ENCODE measurements around the gene RBMS1. TPM values are rescaled to one million over a fixed set of nuclear protein-coding genes. Genes with fewer than 3 reads are reported as not detected.

RBMS1 gene
- total and polyA plus RNA-seq, 2 of the 13 experiments (the other 11 are each of a cell fraction or from before 2014, with no cell fraction given), result 55.5 to 110 TPM

DNA sequence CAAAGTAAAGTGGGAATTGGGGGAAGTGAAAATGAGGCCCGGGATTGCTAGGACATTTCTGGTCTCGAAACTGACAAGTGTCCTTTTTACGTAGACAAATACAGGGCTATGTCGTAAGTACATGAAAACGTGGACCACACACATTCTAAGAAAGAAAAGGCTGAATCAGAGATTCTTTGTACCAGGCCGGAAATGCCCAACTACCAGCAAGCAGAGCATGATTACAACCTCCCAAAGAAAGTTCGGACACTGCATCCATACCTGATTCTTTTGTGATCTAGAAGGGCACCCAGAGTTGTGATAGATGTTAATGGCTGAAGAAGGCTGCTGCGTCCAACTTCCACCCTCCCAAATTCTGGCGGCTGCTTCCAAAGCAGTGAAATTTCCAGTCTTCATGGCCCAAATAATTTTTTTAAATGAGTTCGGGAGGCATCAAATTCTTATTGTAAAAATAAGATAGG lies 1.7 kb downstream of the RBMS1 start (continued):
- TF ChIP-seq SIN3A (IDR thresholded peaks at IDR 0.05; ENCODE audit: borderline replicate concordance, low read depth, low read length) (no peak), ZNF580 (CRISPR knock-in tag; IDR thresholded peaks at IDR 0.05; ENCODE audit: borderline replicate concordance, low read depth) (no peak), ZNF557 (CRISPR knock-in tag; IDR thresholded peaks at IDR 0.05) (no peak), HMGA1 (CRISPR knock-in tag; conservative IDR thresholded peaks at IDR 0.05) (no peak), KLF6 (CRISPR knock-in tag; IDR thresholded peaks at IDR 0.05) (no peak; the same call in 1 of the 2 replicates), ZC3H4 (CRISPR knock-in tag; IDR thresholded peaks at IDR 0.05; ENCODE audit: borderline replicate concordance) (0 out of 2 replicates have a peak, but pooled peaks have one; percentile 43), AKAP8 (CRISPR knock-in tag; IDR thresholded peaks at IDR 0.05) (no peak), THRA (CRISPR knock-in tag; IDR thresholded peaks at IDR 0.05; ENCODE audit: borderline replicate concordance) (no peak), ZBTB20 (CRISPR knock-in tag; IDR thresholded peaks at IDR 0.05; ENCODE audit: borderline replicate concordance, low read depth) (no peak), CC2D1A (CRISPR knock-in tag; IDR thresholded peaks at IDR 0.05) (peak; percentile 71; the same call in 1 of the 2 replicates), DR1 (CRISPR knock-in tag; IDR thresholded peaks at IDR 0.05) (no peak), ZNF460 (CRISPR knock-in tag; IDR thresholded peaks at IDR 0.05; ENCODE audit: borderline replicate concordance) (no peak), TRIM22 (IDR thresholded peaks at IDR 0.05) (no peak), ZNF33B (CRISPR knock-in tag; IDR thresholded peaks at IDR 0.05) (no peak), ONECUT2 (CRISPR knock-in tag; IDR thresholded peaks at IDR 0.05) (no peak), ARHGAP35 (CRISPR knock-in tag; IDR thresholded peaks at IDR 0.05; ENCODE audit: borderline replicate concordance) (no peak), ZNF124 (CRISPR knock-in tag; IDR thresholded peaks at IDR 0.05) (0 out of 2 replicates have a peak, but pooled peaks have one; percentile 16), ATF7 (IDR thresholded peaks at IDR 0.05) (no peak), ATF7 (CRISPR knock-in tag; IDR thresholded peaks at IDR 0.05) (no peak), HDAC6 (IDR thresholded peaks at IDR 0.05; ENCODE audit: low read depth, low read length) (no peak), ZNF547 (CRISPR knock-in tag; IDR thresholded peaks at IDR 0.05) (no peak)
- TF ChIP-seq, protein P1, sequence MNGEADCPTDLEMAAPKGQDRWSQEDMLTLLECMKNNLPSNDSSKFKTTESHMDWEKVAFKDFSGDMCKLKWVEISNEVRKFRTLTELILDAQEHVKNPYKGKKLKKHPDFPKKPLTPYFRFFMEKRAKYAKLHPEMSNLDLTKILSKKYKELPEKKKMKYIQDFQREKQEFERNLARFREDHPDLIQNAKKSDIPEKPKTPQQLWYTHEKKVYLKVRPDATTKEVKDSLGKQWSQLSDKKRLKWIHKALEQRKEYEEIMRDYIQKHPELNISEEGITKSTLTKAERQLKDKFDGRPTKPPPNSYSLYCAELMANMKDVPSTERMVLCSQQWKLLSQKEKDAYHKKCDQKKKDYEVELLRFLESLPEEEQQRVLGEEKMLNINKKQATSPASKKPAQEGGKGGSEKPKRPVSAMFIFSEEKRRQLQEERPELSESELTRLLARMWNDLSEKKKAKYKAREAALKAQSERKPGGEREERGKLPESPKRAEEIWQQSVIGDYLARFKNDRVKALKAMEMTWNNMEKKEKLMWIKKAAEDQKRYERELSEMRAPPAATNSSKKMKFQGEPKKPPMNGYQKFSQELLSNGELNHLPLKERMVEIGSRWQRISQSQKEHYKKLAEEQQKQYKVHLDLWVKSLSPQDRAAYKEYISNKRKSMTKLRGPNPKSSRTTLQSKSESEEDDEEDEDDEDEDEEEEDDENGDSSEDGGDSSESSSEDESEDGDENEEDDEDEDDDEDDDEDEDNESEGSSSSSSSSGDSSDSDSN (CRISPR knock-in tag; IDR thresholded peaks at IDR 0.05), result no peak
- TF ChIP-seq, protein P2, sequence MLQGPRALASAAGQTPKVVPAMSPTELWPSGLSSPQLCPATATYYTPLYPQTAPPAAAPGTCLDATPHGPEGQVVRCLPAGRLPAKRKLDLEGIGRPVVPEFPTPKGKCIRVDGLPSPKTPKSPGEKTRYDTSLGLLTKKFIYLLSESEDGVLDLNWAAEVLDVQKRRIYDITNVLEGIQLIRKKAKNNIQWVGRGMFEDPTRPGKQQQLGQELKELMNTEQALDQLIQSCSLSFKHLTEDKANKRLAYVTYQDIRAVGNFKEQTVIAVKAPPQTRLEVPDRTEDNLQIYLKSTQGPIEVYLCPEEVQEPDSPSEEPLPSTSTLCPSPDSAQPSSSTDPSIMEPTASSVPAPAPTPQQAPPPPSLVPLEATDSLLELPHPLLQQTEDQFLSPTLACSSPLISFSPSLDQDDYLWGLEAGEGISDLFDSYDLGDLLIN (CRISPR knock-in tag; IDR thresholded peaks at IDR 0.05; ENCODE audit: borderline replicate concordance), result no peak

Measured in HepG2 (cell line).